Cardiac fibroblast (primary cell): ENCODE measurements around the gene KLHL20.
"Not testable (repeated sequence)": the region's sequence is repeated elsewhere in the genome, so short reads cannot be mapped to it uniquely, and the experiment has no call there.

Source experiments
- DNase-seq, 2 donors: peaks; one replicate each; pipeline versions ENCODE4 v3.0.0 to v3.0.0-alpha.2; 2010; ENCODE audit warnings: low read depth in 2 of 2
- H3K4me3 ChIP-seq, 2 donors: replicated peaks in 1 of 2; 1 replicate in 1 of 2; 2 replicates in 1 of 2; pipeline ENCODE4 v1.5.1; 2011; ENCODE audit warnings: low read depth in 2 of 2, low read length in 2 of 2, mild to moderate bottlenecking in 2 of 2, moderate library complexity in 1 of 2
- TF ChIP-seq, protein P1 (sequence below): IDR thresholded peaks from one replicate; pipeline ENCODE4 v1.5.1; 2011; ENCODE audit warnings: low read depth, mild to moderate bottlenecking, low read length, inconsistent platforms

The KLHL20 gene

DNA sequence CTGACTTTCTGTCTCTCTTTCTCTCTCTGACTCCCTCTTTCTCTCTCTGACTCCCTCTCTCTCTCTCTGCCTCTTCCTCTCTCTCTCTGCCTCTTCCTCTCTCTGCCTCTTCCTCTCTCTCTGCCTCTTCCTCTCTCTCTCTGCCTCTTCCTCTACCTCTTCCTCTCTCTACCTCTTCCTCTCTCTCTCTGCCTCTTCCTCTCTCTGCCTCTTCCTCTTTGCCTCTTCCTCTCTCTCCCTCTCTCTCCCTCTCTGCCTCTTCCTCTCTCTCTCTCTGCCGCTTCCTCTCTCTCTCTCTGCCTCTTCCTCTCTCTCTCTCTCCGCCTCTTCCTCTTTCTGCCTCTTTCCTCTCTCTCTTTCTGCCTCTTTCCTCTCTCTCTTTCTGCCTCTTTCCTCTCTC, 26.5 kb upstream of the KLHL20 start:
- TF ChIP-seq, protein P1, sequence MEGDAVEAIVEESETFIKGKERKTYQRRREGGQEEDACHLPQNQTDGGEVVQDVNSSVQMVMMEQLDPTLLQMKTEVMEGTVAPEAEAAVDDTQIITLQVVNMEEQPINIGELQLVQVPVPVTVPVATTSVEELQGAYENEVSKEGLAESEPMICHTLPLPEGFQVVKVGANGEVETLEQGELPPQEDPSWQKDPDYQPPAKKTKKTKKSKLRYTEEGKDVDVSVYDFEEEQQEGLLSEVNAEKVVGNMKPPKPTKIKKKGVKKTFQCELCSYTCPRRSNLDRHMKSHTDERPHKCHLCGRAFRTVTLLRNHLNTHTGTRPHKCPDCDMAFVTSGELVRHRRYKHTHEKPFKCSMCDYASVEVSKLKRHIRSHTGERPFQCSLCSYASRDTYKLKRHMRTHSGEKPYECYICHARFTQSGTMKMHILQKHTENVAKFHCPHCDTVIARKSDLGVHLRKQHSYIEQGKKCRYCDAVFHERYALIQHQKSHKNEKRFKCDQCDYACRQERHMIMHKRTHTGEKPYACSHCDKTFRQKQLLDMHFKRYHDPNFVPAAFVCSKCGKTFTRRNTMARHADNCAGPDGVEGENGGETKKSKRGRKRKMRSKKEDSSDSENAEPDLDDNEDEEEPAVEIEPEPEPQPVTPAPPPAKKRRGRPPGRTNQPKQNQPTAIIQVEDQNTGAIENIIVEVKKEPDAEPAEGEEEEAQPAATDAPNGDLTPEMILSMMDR = no peak
- DNase-seq = no peak
- H3K4me3 ChIP-seq = no peak overlapping the region

DNA sequence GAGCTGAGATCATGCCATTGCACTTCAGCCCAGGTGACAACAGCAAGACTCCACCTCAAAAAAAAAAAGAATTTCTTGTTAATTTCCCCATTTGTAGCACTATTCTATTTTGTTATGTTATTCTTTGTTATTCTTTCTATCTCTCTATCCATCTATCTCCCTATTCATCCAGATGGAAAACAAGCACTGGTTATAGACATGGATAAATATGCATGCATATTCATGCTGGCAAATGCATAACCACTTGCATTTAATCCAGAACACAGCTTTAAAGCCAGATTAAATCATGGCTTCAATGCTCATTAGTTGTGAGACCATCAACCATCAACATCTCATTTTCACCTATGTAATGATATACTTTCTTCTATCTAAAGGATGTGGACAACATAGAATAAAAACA, 21.5 kb upstream of the KLHL20 start:
- TF ChIP-seq, protein P1 = no peak
- H3K4me3 ChIP-seq = no peak overlapping the region
- no peak for DNase-seq

DNA sequence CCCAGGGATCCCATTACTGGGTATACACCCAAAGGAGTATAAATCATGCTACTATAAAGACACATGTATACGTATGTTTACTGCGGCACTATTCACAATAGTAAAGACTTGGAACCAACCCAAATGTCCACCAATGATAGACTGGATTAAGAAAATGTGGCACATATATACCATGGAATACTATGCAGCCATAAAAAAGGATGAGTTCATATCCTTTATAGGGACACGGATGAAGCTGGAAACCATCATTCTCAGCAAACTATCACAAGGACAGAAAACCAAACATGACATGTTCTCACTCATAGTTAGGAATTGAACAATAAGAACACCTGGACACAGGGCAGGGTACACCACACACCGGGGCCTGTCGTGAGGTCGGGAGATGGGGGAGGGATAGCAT, 13.5 kb upstream of the KLHL20 start:
- not testable (repeated sequence) for DNase-seq

DNA sequence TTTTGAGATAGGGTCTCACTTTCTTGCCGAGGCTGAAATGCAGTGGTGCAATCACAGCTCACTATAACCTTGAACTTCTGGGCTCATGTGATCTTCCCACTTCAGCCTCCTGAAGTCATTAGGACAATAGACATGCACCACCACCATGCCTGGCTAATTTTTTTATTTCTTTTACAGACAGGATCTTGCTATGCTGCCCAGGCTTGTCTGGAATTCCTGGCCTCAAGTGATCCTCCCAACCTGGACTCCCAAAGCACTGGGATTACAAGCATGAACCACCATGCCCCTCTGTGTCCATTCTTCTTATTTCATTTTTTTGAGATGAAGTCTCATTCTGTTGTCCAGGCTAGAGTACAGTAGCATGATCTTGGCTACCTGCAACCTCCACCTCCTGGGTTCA, 12.0 kb upstream of the KLHL20 start:
- TF ChIP-seq, protein P1 = no peak
- H3K4me3 ChIP-seq = no peak overlapping the region
- no peak for DNase-seq

More for the DNA sequence above, 13.5 kb upstream of the KLHL20 start:
- not testable (repeated sequence) for H3K4me3 ChIP-seq

DNA sequence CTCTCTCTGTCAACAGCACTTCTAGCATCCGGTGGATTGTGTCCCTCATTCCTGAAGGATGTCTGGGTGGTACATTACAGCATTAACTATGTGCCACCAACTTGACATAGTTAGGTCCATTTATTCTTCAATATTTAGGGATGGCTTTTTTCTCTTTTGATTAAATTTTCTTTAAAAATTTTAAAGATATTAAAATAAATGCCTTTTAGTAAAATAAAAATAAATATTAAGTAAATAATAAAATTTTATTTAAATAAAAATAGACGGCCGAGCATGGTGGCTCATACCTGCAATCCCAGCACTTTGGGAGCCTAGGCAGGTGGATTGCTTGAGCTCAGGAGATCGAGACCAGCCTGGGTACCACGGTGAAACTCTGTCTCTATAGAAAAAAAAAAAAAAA, 9.7 kb upstream of the KLHL20 start:
- TF ChIP-seq, protein P1 = no peak
- H3K4me3 ChIP-seq = no peak overlapping the region
- DNase-seq = no peak

DNA sequence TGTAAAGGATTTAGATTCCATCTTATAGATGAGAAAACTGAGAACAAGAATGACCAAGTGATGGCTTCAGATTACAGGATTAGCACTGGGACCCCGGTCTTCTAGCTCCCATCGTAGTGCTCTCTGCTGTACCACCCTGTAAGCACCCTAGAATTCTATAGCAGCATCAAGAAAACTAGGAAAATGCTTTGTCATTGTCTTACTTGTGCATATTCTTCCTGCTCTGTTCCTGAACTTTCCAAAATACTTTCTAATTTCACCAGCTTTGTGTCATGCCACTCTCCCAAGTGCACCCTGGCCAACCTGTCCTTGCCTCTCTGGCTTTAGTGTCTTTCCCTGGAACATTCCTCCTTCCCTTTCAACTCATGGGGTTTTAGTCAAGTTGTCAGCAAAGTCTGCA, 6.0 kb upstream of the KLHL20 start:
- no peak for DNase-seq
- TF ChIP-seq, protein P1 = no peak
- H3K4me3 ChIP-seq = no peak overlapping the region

DNA sequence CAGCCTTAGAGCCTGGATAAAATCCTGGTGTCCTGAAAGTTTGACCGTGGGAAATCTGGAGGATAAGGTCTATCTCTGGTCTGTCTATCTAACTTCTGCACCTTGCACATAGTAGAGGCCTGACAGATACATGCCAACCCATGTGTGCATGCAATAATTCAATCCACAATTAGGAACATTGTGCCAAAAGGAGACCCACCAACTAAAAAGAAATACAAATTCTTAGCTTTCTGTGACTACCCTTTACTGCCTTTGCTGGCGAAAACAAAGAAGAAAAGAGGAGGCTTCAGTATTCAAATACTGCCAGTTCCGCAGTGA, 381 bp upstream of the KLHL20 start:
- H3K4me3 ChIP-seq = peak overlapping the region; percentile 81 to 85
- no peak for DNase-seq
- TF ChIP-seq, protein P1 = no peak

DNA sequence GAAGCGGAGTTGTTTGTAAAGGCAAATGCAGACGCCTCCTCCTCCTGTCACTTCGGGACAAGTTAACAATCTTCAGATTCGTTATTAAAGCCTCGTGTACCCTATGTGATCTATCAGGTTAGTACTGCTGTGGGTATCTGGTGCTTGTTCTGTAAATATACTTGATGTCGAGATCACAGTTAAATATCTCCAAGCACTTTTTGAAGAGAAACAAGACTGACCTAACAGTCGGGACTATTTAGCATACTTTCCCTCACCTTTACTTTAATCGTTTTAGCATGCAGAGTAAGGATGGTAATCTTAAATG, 710 bp downstream of the KLHL20 start:
- DNase-seq = no peak
- TF ChIP-seq, protein P1 = no peak
- H3K4me3 ChIP-seq = peak overlapping the region; percentile 81 to 85
